Measurements from ENCODE around the gene SOCS6. TPM values are rescaled to one million over a fixed set of nuclear protein-coding genes. Genes with fewer than 3 reads are reported as not detected.

The SOCS6 gene
- polyA plus RNA-seq, 2 of the 4 experiments (the other 2 are of a cell fraction): 31.2 to 88.2 TPM

GRCh38 chr18:70349316-70349715 lies 60.5 kb downstream of the SOCS6 start:
- TF ChIP-seq MYC (IDR thresholded peaks at IDR 0.05; ENCODE audit: borderline replicate concordance, low read length): no peak
- TF ChIP-seq MAZ (IDR thresholded peaks at IDR 0.05; ENCODE audit: borderline replicate concordance, low read depth, low read length): no peak
- TF ChIP-seq, protein P1, sequence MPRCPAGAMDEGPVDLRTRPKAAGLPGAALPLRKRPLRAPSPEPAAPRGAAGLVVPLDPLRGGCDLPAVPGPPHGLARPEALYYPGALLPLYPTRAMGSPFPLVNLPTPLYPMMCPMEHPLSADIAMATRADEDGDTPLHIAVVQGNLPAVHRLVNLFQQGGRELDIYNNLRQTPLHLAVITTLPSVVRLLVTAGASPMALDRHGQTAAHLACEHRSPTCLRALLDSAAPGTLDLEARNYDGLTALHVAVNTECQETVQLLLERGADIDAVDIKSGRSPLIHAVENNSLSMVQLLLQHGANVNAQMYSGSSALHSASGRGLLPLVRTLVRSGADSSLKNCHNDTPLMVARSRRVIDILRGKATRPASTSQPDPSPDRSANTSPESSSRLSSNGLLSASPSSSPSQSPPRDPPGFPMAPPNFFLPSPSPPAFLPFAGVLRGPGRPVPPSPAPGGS (IDR thresholded peaks at IDR 0.05): no peak
- TF ChIP-seq RNF2 (IDR thresholded peaks at IDR 0.05; ENCODE audit: borderline replicate concordance, low read depth): no peak
- no peak for TF ChIP-seq BHLHE40 (IDR thresholded peaks at IDR 0.05; ENCODE audit: low read depth, low read length)
- no peak for TF ChIP-seq SREBF2 (IDR thresholded peaks at IDR 0.05)
- no peak for TF ChIP-seq PHF8 (IDR thresholded peaks at IDR 0.05; ENCODE audit: borderline replicate concordance, low read depth)
- ChIA-PET CTCF (no interaction called here), POLR2A (no interaction called here)
- Histone ChIP-seq H3K4me3 (no peak overlapping the region), H3K4me1 (no peaks in the 10 kb centered on the region), H3K9me3 (peaks cover 51% of the 10 kb centered on the region), H3K27ac (no peak overlapping the region), H3K4me2 (no peak overlapping the region)
- no peak for FAIRE-seq
- DNase-seq (ENCODE audit: low read depth in 1 of 2, low spot score in 1 of 2): no peak
- ATAC-seq: no peak

GRCh38 chr18:70354080-70354479 lies 65.2 kb downstream of the SOCS6 start:
- TF ChIP-seq FOSL2 (IDR thresholded peaks at IDR 0.05) (no peak), FOSL2 (CRISPR knock-in tag; IDR thresholded peaks at IDR 0.05) (0 out of 2 replicates have a peak, but pooled peaks have one; percentile 27)
- TF ChIP-seq, protein P2, sequence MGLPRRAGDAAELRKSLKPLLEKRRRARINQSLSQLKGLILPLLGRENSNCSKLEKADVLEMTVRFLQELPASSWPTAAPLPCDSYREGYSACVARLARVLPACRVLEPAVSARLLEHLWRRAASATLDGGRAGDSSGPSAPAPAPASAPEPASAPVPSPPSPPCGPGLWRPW (IDR thresholded peaks at IDR 0.05): no peak
- no peak overlapping the region for H3K4me2 ChIP-seq
- peak overlapping the region in 1 of 2 experiments; percentile 59; a peak in 2 of 6 replicates for H3K27ac ChIP-seq
- H3K4me3 ChIP-seq: no peak overlapping the region
- DNase-seq (ENCODE audit: low read depth in 1 of 2, low spot score in 1 of 2) (no peak), ATAC-seq (no peak), FAIRE-seq (no peak)
- ChIA-PET CTCF (interaction anchor here (1.3 to 1.6 kb wide), 4 partner anchors 12 to 158 kb away, joined by 3 to 7 read pairs (median 3); no protein-coding TSS in a partner anchor), POLR2A (no interaction called here)
- peaks cover 60% of the 10 kb centered on the region for H3K9me3 ChIP-seq
- H3K4me1 ChIP-seq: peaks cover 25% of the 10 kb centered on the region
- WGBS (ENCODE audit: missing lambda C conversion rate): 85% methylated on average over 4 of the region's 4 CpGs

GRCh38 chr18:70354771-70355170 lies 65.9 kb downstream of the SOCS6 start:
- peak overlapping the region in 1 of 2 experiments; percentile 97; a peak in 4 of 6 replicates for H3K27ac ChIP-seq
- 100% methylated on average over 2 of the region's 2 CpGs for WGBS (ENCODE audit: missing lambda C conversion rate)
- no peak overlapping the region for H3K4me3 ChIP-seq
- ATAC-seq: no peak
- H3K4me1 ChIP-seq: peaks cover 28% of the 10 kb centered on the region
- ChIA-PET POLR2A (no interaction called here), CTCF (interaction anchor here (1.6 to 2.9 kb wide), 3 partner anchors 18 to 114 kb away, joined by 3 to 13 read pairs (median 3); no protein-coding TSS in a partner anchor)
- DNase-seq (ENCODE audit: low read depth in 1 of 2, low spot score in 1 of 2): no peak
- no peak for TF ChIP-seq CHD2 (IDR thresholded peaks at IDR 0.05; ENCODE audit: low read length, partially characterized antibody)
- TF ChIP-seq EP300 (IDR thresholded peaks at IDR 0.05): no peak
- TF ChIP-seq KDM1A (IDR thresholded peaks at IDR 0.05; ENCODE audit: low read depth): 0 out of 2 replicates have a peak, but pooled peaks have one; percentile 13
- TF ChIP-seq EHF (CRISPR knock-in tag; IDR thresholded peaks at IDR 0.05): no peak
- TF ChIP-seq POLR2A (IDR thresholded peaks at IDR 0.05; ENCODE audit: low read length): no peak
- no peak for TF ChIP-seq RCOR1 (IDR thresholded peaks at IDR 0.05; ENCODE audit: low read depth, low read length)
- H3K9me3 ChIP-seq: peaks cover 65% of the 10 kb centered on the region
- no peak for FAIRE-seq
- no peak overlapping the region for H3K4me2 ChIP-seq

DNA sequence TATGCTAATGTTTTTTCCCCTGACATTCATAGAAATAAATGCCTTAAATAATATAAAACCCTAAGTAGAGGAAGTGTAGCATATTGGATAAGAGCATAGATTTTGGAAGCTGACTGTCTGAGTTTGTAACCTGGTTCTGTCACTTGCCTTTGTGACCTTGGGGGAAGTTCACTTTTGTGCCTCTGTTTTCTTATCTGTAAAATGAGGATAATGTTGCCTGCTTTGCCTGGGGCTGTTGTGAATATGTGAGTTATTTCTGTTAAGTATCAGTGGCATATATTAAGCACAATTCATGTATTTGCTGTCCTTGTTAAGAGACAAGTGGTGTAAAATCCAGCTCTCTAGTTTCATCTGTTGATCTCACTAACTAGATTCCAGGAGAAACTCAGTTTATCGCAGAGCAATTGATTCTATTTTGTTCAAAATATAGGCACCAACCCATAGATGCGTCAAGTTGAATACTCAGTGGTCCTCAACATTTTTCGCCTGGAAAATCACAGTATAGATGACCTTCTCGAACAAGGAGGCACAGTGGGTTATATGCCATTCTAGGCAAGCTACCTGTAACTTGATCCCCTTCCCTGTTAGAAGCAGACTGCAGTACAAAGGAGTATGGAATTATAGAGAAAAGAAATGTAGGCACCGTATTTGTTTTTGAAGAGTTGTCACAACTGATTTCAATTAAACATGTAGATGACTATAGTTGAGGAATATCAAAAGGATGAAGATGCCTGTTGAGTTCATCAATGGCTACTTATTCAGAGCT lies 67.0 kb downstream of the SOCS6 start:
- no peak for ATAC-seq

More for the DNA sequence above, 67.0 kb downstream of the SOCS6 start:
- FAIRE-seq (no peak), DNase-seq (ENCODE audit: low read depth in 1 of 2, low spot score in 1 of 2) (no peak)
- ChIA-PET CTCF (interaction anchor here (1.1 to 2.9 kb wide), 4 partner anchors 17 to 97 kb away, joined by 3 to 13 read pairs (median 3); no protein-coding TSS in a partner anchor), POLR2A (interaction anchor here (1.8 to 3.0 kb wide), 2 partner anchors 17 to 66 kb away, joined by 9 to 32 read pairs; no protein-coding TSS in a partner anchor)
- H3K9me3 ChIP-seq: peaks cover 57% of the 10 kb centered on the region
- 96% methylated on average over 5 of the region's 5 CpGs for WGBS (ENCODE audit: missing lambda C conversion rate)
- TF ChIP-seq RARB (CRISPR knock-in tag; IDR thresholded peaks at IDR 0.05): no peak
- TF ChIP-seq CEBPB (IDR thresholded peaks at IDR 0.05): no peak
- no peak for TF ChIP-seq MAFK (IDR thresholded peaks at IDR 0.05; ENCODE audit: partially characterized antibody)
- no peak for TF ChIP-seq NFE2L2 (conservative IDR thresholded peaks at IDR 0.05; ENCODE audit: low read length)
- TF ChIP-seq, protein P3, sequence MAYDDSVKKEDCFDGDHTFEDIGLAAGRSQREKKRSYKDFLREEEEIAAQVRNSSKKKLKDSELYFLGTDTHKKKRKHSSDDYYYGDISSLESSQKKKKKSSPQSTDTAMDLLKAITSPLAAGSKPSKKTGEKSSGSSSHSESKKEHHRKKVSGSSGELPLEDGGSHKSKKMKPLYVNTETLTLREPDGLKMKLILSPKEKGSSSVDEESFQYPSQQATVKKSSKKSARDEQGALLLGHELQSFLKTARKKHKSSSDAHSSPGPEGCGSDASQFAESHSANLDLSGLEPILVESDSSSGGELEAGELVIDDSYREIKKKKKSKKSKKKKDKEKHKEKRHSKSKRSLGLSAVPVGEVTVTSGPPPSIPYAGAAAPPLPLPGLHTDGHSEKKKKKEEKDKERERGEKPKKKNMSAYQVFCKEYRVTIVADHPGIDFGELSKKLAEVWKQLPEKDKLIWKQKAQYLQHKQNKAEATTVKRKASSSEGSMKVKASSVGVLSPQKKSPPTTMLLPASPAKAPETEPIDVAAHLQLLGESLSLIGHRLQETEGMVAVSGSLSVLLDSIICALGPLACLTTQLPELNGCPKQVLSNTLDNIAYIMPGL (CRISPR knock-in tag; IDR thresholded peaks at IDR 0.05; ENCODE audit: borderline replicate concordance): no peak
- no peak for TF ChIP-seq RFX5 (IDR thresholded peaks at IDR 0.05)
- no peak for TF ChIP-seq SMC3 (IDR thresholded peaks at IDR 0.05)
- H3K27ac ChIP-seq: peak overlapping the region; percentile 97
- H3K4me2 ChIP-seq: no peak overlapping the region
- no peak overlapping the region for H3K4me3 ChIP-seq
- peaks cover 28% of the 10 kb centered on the region for H3K4me1 ChIP-seq

Data from A549 (cell line).